HG03108 (cell line): Measurements from ENCODE around the gene MAL.
A peak's percentile ranks its signal among the peaks of the same experiment; 100 is the strongest.

Source experiments
- ATAC-seq: cut with Tn5 transposase; IDR thresholded peaks from one replicate; pipeline ENCODE4 v1.9.1; 2021; ENCODE audit warnings: moderate library complexity; ENCODE audit not compliant: unreplicated experiment

The MAL gene

DNA sequence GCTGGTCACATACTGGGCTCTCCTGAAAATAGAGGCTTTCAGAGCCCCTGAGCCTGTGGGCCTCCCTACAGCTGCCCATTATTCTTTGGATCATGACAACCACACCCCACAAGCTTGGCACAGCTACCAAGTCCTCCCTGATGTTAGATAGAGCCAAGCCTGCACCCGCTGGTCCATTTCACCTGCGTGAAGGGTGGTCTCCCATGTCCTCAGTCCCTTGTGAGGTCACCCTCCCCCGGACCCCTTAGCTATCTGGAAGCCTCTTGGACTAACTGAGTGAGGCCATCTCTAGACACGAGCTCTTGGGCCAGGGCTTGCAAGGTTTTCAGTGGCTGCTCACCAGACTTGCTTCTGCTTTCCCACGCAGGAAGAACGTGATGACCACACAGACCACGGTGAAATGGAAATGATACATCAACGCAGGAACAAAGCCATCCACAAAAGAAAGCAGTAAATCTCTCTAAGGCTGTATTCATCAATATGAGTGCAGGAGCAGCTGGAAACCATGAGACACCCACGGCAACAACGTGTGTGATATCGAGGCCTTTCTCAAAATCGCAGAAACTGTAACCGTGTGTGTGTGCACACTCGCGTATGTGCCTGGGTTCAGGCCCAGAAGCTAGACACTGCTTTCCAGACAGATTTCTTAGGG is 10.1 kb upstream of the MAL start:
- no peak for ATAC-seq

DNA sequence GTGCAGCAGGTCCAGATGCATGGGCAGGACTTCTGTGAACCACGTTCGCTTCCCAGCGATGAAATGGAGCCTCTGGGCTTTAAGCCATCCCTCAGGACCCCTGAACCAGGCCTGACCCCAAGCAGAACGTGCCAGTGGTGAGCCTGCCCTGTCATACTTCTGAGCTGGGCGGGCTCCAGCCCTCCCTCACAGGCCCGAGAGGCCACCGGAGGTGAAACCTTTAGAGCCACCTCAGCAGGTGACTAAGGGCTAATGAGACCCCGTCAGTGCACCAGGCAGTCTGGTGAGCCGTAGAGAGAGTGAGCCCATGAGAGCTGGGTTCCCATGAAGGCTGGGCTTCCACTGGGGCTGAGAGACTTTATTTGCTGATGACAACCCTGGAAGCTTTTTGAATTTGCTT is 8.9 kb upstream of the MAL start:
- no peak for ATAC-seq

DNA sequence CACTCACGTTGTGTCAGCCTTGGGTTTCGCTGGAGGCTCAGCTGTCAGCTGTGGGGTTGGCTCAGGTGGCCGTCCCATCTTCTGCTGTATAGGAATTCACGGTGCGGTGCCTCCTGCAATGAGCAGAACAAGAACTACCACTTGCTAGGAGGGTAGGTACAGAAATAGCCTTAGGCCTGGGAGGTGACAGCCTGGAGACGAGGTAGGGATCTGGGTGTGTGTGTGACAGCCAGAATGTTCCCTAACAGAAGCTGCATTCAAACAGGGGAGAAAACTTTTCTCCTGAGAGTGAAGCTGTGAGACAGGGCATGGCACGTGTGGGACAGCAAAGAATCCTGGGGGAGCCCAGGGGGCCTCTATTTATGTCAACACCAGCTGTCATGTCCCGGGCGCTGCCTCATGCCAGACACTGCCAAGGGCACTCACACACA is 8.4 kb upstream of the MAL start:
- ATAC-seq, result no peak

DNA sequence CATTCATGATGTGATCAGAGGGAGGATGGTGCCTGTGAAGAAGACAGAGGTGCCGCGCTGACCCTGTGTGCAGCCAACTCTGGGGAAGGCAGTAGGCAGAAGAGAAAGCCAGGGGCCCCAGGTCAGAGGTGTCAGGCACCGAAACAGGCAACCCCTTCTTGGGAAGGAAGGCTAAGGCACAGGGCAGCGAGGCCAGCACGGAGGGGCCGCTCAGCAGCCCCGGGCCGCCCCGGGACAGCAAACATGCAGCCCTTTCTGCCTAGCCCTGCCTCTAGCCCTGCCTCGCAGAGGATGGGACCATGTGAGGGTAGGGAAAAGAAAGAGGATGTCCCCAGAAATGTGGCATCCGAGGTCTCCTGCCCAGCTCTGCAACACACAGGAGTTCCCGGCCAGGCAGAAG is 7.7 kb upstream of the MAL start:
- no peak for ATAC-seq

DNA sequence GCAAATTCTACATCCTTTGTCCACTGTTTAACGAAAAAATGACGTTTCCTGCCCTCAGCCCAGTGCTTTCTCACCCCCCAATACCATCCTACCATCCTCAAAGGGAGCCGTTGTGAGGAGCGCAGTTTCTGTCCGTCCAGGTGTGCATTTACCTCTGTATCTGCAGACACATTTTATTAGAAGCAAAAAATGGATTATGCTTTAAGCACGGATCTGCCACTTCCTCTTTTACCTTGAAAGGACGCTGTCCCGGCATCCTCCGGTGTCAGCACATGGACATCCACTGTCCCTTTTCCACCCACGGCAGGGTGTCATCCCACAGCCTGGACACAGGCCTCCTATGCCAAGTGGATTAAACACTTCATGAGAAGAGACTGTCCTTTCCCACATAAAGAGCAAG is 7.2 kb upstream of the MAL start:
- ATAC-seq, result no peak

DNA sequence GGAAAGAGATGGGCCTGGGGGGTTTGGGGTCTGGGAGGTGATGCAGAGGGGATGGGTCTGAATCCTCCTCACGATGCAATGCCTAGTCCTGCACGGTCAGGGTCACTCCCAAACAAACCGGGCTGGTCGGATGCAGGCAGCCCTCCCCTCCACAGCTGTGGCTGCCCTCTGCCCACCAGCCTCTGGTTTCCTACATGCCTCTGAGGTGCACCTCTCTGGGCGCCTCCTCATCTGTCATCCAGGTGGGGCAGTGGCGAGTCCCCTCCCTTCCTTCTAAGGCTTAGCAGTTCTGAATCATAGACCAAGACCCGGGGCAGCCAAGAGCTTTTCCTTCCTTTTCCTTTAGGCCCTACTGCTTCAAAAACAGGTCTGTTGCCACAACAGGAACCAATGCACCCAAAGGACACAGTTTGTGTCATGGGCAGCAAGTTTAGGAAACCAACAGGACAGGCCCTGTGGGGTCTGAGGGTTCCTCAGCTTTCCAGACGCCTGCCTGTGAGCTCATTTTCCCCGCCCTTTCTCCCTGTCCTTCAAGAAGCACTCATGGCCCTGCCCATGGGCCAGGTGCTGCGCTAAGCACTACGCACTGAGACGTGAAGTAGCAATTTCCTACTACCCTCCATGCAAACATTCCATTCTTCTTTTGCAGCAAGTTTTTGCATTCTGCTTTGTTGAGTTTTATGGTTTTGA is 6.5 kb upstream of the MAL start:
- no peak for ATAC-seq

DNA sequence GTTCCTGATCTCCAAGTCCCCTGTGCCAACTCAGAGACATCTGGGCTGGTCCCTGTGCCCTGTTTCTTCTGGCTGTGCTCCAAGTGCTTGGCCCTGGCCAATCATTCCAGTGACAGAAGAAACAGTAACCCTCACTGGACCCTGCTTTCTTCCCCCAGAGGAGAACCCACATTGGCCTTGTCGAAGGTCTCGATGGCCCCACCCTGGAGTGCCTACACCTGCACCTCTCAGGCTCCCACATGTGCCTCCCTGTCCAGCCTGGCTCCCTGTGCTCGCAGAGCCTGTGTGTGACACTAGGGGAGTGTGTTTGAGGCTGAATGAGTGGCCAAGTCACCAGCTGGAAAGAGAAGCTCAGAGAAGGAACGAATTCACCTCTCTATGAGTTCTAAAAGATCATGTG is 5.9 kb upstream of the MAL start:
- ATAC-seq, result no peak

DNA sequence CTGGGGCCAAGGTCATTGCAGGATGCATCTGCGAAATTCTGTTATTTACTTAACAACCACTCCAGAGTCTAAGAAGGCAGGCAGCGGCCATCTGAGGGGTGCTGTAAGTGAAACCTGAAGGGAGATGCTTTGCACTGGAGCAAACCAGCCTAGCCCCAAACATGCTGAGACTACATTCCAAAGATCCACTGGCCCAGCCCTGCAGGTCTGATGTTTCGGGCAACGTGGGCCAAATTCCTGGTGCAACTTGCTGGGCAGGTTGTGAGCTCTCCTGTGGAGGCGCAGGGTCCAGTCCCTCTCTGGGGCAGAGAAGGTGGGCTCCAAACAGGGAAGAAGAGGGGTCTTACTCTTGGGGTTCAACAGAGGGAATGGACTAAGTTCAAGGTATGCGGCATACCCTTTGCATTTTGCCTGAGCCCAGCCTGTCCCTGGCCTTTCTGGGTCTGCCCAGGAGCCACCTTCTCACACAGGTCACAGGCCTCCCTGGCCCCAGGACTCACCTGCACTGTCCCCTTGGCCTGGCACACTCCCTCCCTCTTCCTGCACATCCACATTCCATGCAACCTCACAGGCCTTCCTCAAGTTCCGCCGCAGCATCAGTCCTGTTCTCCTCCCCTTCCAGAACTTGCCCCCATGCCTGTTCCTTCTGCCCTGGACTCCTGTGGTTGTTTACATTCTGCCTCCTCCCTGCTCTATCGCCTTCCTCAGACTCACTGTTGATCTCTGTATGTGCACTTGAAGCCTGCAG is 5.1 kb upstream of the MAL start:
- ATAC-seq, result no peak

DNA sequence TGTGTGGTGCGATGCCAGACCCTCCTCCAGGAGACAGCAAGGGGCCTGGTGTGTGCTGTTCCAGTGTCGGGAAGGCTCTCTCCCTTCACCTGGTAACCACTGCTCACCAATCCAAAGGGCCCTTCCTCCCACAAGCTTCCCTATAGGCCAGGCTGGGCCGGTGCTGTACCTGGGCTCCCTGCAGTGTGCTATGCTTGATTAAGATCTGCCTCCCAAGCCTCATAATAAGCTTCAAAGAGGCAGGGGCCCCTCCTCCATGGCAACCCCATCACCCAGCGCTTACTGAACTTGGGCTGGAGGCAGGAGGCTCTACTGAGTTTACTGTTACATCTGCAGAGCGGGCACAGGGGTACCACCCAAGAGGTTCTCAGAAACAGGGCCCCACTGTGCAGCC is 4.5 kb upstream of the MAL start:
- no peak for ATAC-seq

DNA sequence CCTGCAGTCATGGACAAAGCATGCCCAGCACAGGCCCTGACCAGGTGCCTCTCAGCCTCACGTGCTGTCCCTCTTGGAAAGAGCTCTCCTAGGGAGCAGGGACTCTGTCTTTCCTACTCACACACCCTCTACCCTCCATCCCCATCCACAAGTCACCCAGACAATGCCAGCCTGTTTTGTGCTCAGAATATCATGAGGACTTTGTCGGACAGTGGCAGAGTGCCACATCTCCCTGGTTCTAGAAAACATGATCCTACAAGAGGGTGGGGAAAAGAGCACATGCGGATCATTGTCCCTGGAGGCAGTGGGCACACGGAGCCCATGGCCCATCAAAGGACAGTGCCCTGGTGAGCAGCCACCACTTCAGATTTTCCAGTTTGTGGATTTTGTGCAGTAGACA is 3.7 kb upstream of the MAL start:
- no peak for ATAC-seq

DNA sequence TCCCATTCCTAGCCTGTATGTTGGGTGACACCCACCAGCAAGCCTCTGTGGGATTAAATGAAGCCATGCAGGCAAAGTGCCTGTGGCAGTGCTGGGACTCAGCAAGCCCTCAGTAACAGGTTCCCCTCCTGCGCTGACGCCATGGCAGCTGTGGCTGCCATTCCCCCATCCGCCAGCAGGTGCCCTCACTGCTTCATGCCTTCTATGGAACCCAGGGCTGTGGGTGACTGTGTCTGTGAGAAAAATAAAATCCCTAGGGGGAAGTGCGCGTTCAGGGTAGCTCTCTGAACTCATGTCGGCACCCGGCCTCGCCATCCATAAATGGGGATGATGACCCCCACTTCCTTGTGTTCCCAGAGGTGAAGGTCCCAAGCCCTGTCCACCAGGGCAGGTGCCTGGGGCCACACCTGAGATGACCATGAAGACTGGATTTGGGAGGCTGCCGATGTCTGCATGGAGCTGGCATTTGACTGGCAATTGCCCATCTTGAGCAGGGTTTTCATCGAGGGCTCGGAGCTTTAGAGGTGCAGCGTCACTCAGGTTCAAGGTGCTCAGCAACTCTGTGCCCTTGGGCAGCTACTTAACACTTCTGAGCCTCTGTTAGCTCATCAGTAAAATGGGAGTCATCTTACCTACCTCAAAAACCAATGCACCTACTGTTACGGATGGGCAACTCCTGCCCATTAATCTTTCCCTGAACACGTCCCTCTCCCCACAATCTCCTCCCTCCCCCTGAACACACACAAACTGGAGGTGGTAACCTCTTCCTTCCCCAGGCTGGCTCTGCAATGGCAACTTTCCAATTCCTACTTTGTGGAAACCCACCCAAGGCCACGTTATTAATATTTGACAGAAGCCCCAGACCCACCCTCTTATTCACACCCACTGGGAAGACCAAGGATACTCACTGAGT is 2.9 kb upstream of the MAL start:
- ATAC-seq, result peak; percentile 82

DNA sequence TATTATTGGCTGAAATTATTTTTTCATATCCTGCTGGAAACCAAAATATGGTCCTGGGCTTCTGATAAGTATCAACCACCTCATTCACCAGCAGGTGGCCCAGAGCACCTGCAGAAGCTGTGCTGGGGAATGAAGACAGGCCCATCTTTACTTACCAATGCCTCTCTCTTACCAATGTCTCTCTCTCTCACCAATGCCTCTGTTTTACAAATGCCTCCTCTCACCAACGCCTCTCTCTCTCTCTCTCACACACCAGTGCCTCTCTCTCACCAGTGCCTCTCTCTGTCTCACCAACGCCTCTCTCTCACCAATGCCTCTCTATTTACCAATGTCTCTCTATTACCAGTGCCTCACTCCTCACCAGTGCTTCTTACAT is 2.3 kb upstream of the MAL start:
- ATAC-seq, result peak; percentile 47

DNA sequence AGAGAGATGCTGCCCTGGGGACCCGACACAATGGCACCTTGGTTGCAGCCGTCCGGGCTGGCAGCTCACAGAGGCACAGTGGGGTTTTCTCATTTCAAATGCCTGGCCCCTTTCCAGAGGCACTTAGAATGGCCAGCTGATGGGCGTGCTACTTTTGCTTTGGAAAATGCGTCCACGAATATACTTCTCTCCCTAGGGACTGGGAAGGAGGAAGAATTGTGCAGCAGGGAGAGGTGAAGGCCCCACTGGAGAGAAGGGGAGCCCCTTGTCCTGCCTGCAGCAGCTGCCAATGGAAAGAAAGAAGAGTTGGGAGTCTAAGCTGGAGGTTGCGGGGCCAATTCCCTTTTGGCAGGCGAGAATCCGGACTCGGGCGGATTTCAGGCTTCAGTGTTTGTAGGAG is 1.1 kb upstream of the MAL start:
- ATAC-seq, result no peak

DNA sequence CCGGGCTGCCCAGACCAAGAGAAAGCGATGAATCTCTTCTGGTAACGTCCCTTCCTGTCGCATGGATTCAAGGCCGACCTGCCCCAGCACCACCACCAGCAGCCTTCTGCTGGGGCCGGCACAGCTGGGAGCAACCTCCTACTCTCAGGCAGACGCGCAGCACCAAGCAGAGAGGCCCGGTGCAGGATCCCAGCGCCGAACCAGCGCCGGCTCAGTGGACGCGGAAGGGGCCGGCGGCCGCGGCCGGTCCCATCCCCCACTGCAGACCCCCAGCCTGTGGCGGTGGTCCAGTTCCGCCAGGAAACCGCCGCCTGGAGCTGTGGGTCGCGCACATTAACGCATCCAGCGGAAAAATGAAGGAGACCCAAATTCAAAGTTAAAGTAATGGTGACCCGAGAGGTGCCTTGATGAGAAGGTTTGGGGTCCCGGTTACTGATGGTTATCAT is 525 bp upstream of the MAL start:
- no peak for ATAC-seq

DNA sequence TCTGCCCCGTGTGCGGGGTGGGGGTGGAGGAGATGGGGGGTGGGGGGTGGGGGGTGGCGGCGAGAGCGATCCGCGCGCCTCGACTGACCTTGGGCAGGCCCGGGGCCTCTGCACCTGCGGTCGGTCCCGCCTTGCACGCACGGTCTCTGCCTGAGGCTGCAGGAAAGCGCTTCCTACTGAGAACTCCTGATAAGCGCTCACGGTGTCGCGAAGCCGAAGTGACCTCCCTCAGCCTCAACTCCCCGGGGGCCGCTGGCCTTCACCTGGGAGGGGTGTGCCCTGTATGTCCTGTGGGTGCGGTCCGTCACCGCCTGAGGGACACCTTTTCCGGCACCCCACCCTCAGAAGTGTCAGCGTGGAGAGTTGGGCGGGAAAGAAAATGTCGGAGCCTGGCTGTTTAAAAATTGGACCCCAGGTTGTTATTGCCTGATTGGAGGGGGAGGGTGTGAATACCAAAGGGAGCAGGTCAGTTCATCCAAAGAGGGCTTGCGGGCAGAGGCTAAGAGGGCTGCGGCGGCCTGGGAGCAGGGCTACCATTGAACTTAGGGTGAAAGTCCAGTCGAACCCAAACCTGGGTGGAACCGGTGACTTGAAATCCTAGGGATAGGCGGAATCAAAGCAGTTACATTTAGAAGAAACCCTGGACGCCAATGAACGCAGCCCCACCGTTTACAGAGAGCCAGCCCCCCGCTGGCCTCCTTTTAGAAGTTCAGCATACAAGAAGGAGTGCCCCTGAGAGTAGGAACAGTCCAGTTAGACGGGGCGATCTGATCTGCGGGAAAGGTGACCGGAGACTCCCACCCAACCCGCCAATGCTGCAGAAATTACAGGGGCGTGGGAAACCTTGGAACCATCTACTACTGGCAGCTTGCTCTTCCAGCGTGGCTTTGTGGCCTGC is 1.2 kb downstream of the MAL start:
- no peak for ATAC-seq

DNA sequence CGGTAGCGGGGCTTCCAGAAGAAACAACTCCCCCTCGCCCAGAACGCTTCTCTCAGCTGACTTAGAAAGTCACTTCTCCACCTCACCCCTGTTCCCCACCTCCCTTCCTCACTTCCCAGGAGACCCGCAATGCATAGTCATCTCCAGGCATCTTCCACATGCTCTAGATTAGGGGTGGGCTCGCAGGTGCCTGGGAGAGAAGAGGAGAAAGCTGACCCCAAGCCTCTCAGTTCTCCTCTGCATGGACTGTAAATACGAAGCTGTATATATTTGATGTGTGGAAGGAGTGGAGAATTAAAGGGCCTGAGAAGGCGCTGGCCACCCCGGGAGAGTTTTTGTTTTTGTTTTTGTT is 1.8 kb downstream of the MAL start:
- no peak for ATAC-seq

DNA sequence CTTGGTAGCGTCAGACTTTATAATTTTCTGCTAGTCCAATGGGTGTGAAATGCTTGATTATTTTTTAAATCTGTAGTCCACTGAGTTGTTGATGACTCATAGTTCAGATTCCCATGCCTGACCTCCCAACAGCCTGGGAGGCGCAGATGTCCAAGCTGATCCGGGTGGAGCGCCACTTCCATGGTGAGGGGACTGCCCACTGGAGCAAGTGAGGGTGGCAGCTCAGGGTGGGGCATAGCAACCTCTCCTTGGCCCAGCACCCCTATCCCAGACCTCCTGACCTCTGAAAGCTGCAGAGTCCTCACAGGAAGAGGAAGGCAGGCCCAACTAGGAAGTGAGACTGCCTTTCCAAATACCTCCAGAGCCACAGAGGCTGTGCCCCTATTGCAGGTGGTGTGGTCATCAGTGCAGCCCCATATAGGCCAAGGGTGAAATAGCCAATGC is 4.4 kb downstream of the MAL start:
- ATAC-seq, result no peak

DNA sequence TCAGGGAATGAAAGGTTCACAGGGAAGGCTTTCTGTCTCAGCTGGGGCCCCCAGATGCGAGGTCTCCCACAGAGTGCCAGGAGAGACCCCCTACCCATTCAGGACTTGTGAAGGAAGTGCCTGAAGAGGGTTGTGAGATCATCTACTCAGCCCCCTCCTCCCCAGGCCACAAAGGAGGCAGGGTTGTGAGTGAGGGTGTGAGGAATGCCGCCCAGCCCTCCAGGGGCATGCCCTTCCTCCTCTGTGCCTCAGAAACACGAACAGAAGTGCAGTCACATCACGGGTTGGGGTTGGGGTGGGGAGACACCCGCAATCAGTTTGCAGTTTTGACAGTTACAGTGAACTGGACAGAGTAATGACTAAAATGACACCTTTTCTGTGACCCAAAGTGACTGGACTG is 5.0 kb downstream of the MAL start:
- no peak for ATAC-seq

DNA sequence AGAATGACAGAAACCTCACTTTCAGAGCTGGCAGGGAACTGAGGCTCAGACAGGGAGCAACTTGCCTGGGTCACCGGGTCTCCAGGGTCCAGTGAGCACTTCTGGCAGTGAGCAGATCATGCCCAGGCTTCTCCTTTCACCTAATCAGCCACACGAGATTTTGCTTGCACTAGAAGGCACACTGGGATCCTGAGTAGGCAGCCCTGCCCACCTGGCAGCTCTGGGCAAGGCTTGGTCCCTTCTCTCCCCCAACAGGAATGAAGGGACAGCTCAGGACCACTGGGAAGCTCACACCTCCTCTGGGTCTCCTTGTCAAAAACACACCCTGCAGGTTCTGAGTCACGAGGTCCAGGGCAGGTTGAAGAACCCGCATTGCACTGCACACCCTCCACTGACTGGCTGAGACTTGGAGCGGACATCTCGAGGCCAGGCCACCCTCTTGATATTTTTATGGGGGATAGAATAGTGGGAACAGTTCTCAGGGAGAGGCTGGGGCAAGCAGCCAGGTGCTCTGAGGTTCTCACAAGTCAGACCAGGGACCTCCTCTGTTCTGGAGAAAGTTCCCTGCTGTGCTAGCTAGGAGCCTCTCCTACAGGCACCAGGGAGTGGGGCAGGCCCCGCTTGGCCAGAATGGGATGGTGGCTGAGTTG is 5.7 kb downstream of the MAL start:
- ATAC-seq, result no peak

DNA sequence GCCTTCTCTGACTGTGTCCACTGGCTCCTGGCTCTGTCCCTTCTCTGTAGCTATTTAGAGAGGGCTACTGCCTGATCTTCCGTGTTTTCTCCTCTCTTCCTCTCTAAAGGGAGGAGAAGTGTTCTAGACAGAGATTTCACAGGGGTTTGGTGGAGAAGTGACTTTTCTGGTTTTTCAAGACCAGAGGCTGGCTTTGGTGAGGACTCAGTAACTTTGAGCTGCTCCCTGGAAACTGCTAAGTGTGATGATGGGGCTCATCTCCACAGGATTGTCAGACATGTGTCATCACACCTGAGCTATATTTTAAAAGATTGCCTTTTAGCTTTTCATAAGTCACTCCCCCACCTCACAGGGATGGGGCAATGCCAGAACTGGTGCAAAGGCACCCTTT is 6.2 kb downstream of the MAL start:
- ATAC-seq, result no peak
